ENCODE measurements around the gene KRT2.

The KRT2 gene

GRCh38 chr12:52600071-52600470, 51.9 kb downstream of the KRT2 start:
- DNase-seq, result no peak

GRCh38 chr12:52598966-52599365, 53.0 kb downstream of the KRT2 start:
- no peak for DNase-seq
